Activated T-cell treated with anti-CD3 and anti-CD28 coated beads, Interleukin-2, amount 50 U/mL, for 1 hour (primary cell): ENCODE data around the gene CAPNS2.
"Not testable (repeated sequence)": the region's sequence is repeated elsewhere in the genome, so short reads cannot be mapped to it uniquely, and the experiment has no call there.

Source experiments
- DNase-seq: peaks from one replicate; pipeline ENCODE4 v3.0.0-alpha.2; 2020

The CAPNS2 gene

DNA sequence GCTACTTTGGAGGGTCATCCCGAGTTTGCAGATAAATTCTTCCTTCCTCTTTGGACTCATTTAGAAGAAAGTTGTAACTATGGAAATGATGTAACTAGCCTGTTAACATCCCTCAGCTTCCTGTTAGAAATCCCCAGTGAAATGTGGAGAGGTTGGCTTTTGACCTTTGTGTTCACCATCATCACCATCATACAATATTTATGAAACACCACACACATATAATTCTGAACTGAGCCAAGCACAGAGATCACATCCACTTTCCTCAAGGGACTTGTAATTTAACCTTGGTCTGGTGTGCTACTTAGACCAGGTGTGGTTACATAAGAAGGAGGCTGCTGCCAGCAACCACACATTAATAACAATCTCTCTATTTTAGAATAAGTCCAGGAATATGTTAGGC, 2.5 kb downstream of the CAPNS2 start:
- DNase-seq: no peak

DNA sequence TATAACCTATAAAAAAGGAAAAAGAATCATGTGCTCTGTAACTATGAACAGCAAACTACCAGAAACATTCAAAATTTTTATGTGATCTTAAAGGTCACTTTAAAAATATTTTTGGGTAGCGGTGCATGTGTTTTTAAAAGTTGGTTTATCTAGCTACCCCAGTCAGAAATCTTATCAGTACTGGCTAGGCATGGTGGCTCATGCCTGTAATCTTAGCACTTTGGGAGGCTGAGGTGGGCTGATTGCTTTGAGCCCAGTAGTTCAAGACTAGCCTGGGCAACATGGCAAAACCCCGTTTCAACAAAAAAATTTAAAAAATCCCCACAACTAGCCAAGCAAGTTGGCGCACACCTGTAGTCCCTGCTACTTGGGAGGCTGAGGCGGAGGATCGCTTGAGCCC, 3.7 kb downstream of the CAPNS2 start:
- DNase-seq: no peak

DNA sequence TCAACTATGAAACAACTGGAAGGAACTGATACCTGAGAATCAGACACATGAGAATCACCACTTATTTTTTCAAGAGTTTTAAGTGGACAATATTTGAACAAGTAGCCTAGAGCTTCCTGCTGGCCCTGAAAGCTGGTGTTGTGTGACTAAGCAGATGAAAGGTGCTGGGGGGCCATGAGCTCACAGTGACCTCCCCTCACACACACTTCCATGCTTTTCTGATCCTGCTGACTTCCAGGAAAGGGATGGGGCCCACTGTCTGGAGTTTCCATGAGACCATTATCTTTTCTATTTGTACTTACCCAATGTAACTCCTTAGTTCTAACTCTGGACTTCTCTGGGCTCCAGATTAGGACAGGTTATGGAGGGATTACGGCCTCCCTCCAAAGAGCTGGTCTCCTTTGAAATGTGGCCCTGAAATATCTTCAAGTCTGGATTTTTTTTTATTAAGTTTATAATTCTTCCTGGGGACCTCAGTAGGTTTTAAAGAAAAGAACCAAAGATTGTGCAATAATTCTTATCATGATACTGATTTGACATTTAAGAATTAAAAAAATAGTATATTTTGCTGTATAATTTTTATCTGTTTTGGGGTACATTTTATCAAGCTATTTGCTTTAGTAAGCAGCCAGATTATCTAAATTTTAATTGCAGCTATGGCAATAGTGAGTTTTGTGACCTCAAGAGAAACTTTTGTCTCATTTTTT, 4.9 kb downstream of the CAPNS2 start:
- no peak for DNase-seq

DNA sequence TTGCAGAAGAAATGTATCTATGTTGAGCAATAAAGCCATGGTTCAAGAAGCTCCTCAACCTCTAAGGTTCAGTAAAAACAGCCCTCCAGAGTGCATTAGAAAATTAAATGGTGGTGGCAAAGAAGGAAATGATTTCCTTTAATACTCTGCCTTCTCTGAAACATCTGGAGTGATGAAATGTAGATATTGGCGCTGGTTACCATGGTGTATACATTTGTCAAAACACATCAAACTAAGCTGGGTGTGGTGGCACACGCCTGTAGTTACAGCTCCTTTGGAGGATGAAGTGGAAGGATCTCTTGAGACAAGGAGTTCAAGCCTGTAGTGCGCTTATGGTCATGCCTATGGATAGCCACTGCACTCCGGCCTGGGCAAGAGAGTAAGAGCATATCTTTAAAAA, 6.0 kb downstream of the CAPNS2 start:
- no peak for DNase-seq

DNA sequence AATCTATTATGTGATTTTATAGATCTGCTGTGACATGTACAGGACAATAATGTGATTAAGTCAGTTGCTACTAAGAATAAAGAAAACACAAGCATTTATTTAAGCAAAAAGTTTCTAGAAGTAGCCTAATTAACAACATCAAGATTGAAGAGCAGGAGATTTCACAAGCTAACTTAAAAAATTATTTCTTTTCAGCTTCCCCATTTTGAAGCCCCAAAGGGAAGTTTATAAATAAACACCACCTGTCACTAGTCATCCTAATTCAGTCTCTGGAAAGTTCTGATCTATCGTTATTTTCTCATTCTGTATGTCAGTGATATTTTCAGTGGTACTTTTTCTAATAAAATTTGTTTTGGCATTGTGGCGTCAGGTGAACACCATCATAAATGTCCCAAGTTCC, 8.3 kb downstream of the CAPNS2 start:
- no peak for DNase-seq

DNA sequence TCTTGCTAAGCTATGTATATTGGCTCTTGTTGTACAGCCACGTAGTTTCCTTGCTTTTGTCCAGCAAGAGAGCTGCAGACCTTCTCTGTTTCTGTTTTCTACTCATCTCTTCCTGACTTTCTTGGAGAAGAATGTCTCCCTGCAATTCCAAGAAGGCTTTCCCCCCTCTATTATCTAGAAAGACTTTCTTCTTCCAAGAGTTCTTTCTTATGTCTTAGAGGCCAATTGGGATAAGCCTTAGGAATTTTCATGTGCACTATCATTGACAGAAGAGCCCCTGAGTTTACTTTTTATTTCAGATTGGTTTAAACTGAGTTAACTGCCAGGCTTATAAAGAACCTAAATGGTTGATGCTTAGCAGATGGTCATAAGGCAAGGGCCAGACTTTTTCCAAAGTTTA, 9.0 kb downstream of the CAPNS2 start:
- no peak for DNase-seq

DNA sequence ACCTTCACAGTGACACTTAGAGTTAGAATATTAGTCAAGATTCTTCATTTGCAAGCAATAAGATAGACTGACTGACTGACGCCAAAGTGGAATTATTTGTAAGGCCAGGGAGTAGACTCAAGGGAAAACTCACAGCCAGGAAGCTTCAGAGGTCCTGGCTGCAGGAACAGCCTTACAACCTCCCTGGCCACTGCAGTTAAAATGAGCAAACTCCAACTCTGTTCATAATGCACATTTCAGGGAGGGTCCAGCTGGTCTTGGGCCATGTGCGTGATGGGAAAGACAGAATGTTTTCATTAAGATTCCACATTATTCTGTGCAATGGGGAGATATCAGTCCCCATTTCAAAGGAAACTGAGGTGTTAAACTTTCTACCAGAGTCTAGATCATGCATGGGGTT, 9.9 kb downstream of the CAPNS2 start:
- DNase-seq: no peak

DNA sequence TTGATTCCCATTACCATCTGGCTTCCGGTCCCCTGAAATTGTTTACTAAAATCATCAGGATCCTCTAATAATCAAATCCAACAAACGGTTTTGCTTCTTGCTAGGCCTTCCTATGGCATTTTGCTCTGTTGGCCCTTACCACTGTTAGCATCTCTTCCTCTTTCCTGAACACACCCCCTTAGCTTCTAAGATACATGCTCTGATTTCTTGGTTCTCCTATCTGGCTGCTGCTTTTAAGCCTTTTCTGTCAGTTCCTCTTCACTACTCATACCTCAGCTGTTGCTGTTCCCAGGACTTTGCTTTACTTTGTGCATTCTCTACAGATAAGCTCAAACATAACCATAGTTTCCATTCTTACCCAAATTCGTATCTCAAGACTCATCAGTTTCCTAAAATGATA, 11.4 kb downstream of the CAPNS2 start:
- DNase-seq: no peak

DNA sequence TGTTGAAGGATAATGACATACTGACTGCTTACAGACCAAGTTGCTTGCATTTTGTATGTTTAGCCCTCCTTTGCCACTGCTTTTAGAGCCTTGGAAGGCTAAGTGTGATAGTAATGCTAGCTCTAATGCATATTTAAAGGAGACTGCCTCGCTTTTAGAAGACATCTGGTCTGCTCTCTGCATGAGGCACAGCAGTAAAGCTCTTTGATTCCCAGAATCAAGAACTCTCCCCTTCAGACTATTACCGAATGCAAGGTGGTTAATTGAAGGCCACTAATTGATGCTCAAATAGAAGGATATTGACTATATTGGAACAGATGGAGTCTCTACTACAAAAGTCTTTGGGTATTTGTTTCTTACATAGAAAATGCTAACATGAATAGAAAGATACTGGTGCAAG, 19.1 kb downstream of the CAPNS2 start:
- DNase-seq: no peak

DNA sequence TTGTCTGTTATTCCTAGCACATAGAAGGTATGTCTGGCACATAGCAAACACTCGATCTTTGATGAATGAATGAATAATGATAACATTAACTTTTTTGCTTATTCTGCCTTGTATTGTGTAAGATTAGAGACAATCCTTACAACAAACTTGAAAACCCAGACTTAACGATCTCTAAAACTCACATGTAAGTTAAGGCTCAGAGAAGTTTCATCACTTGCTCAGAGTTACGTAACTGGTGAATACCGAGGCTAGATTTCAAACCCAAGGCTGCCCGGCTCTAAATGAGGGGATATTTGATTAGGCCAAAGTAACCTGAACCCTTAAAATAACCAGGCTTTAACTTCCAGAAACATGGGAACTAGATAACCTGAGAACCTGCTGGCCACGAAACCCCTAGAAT, 22.3 kb downstream of the CAPNS2 start:
- no peak for DNase-seq

DNA sequence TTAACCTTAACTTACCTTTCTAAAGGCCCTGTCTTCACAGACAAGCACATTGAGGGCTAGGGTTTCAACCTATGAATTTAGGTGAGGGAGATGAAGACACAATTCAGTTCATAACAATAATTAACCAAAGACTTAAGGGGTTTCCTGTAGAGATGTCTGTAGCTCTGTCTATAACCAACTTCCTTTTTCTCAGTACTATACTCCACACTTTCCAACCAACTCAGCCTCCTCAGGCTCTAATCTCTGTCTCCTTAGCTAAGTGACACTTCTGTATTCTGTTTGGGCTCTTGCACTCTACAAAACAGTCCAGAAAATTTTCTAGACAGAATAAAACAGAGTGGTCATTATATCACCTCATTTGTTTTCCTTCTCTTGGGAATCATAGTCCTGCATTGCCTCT, 25.8 kb downstream of the CAPNS2 start:
- no peak for DNase-seq

DNA sequence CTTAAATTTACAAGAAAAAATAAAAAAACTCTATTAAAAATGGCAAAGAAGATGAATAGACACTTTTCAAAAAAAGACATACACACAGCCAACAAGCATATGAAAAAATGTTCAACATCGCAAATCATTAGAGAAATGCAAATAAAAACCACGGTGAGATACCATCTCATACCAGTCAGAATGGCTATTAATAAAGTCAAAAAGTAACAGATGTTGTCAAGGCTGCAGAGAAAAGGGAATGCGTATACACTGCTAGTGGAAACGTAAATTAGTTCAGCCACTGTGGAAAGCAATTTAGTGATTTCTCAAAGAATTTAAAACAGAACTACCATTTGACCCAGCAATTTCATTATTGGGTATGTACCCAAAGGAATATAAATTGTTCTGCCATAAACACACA, 31.4 kb downstream of the CAPNS2 start:
- DNase-seq: no peak

DNA sequence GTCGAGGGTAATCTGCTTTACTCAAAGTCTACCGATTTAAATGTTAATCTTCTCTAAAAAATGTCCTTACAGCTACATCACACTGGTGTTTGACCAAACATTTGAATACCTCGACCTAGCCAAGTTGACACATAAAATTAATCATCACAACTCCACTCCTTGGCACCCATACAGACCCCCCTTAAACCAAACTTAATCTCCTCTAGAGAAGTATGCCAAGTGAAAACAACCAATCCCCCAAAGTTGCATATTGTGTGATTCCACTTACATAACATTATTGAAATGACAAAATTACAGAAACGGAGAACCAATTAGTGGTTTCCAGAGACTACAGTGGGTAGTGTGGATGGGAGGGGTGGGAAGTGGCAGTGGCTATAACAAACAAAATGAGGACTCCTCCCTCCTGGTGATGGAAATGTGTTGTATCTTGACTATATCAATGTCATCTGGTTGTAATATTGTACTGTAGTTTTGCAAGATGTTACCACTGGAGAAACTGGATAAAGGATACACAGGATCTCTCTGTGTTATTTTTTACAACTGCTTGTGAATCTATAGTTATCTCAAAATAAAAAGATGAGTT, 39.4 kb downstream of the CAPNS2 start:
- no peak for DNase-seq

DNA sequence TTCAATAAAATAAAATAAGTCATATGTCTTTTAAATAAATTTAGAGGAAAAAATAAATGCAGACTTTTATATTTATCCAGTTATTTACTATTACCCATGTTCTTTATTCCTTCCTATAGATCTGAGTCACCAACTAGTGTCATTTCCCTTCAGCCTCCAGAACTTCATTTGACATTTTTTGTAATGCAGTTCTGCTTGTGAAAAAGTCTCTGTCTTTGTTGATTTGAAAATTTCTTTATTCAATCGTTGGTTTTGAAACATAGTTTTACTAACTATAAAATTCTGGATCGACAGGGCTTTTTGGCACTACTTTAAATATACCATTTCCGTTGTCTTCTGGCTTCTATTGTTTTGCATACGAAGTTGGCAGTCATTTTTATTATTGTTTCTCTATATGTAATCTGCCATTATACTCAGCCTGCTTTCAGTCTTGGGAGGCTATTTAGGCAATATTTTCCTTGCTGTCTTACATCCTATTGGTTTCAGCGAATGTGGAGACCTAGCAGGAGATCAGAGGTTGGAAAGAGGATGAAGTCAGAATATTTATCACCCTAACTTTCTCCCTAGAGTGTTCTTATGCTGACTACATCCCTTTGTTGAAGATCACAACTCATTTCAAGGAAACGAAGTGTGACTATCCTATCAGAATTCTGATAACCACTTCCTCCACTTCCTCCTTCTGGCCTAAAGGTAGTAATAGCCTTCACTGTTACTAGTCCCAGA, 47.3 kb downstream of the CAPNS2 start:
- no peak for DNase-seq

DNA sequence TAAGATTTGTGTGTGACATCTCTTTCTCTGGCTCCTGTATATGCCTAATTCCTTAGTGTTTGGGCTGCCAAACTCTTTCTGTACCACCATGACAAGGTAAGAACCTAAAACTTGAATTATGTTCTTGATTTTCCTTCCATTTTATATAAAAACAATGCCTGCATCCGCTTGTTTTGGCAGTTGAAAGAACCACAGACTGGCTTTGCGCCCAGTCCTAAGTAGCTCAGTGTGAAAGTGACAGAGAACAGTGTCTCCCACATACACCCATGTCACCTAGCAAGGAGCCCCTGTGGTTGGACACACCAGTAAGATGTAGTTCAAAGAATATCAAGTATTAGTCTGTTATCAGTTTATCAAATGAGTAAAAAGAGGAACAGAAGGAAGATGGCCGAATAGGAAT, 48.6 kb downstream of the CAPNS2 start:
- no peak for DNase-seq

DNA sequence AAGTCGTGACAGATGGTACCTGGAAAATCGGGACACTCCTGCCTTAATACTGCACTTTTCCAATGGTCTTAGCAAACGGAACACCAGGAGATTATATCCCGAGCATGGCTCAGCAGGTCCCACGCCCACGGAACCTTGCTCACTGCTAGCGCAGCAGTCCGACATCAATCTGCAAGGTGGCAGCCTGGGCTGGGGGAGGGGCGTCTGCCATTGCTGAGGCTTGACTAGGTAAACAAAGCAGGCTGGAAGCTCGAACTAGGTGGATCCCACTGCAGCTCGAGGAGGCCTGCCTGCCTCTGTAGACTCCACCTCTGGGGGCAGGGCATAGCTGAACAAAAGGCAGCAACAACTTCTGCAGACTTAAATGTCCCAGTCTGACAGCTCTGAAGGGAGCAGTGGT, 49.2 kb downstream of the CAPNS2 start:
- DNase-seq: not testable (repeated sequence)
